SU-DHL-6 (cell line): ENCODE results near the gene STARD5.

Experiments
- H2AFZ ChIP-seq: fragments of 200-600 bp; sonication (generic); 2 replicates; pipeline ENCODE4 v1.6.1; 2014; ENCODE audit warnings: low read depth, mild to moderate bottlenecking, moderate library complexity, mixed read lengths, antibody characterized with exemption, low read length; ENCODE audit not compliant: severe bottlenecking
- H3F3A ChIP-seq: fragments of 200-600 bp; shearing (Covaris generic); 2 replicates; pipeline ENCODE4 v1.6.0; 2016; ENCODE audit warnings: antibody characterized with exemption, mild to moderate bottlenecking; ENCODE audit not compliant: insufficient read depth
- H3K27ac ChIP-seq: fragments of 200-600 bp; sonication (generic); 2 replicates; pipeline ENCODE4 v1.5.1; 2016; ENCODE audit warnings: low read depth, mild to moderate bottlenecking, low read length, moderate library complexity, mixed read lengths
- H3K27me3 ChIP-seq: fragments of 200-600 bp; sonication (generic), shearing (Covaris generic); 2 replicates; pipeline ENCODE4 v1.6.0; 2014; ENCODE audit warnings: mild to moderate bottlenecking, low read length
- H3K36me3 ChIP-seq: fragments of 200-600 bp; sonication (generic); 2 replicates; pipeline ENCODE4 v1.6.1; 2014; ENCODE audit warnings: mild to moderate bottlenecking, low read length, mixed read lengths
- H3K4me2 ChIP-seq: fragments of 300-600, 200-600 bp; shearing (Covaris generic), sonication (generic); 2 replicates; pipeline ENCODE4 v1.6.0; 2014; ENCODE audit warnings: low read length, low read depth, mild to moderate bottlenecking; ENCODE audit not compliant: poor library complexity, severe bottlenecking
- H3K4me3 ChIP-seq: fragments of 200-600 bp; sonication (generic); 2 replicates; pipeline ENCODE4 v1.5.1; 2014; ENCODE audit warnings: antibody characterized with exemption, low read length, mild to moderate bottlenecking, mixed read lengths; ENCODE audit not compliant: insufficient read depth, poor library complexity, severe bottlenecking
- H3K79me2 ChIP-seq: fragments of 200-600 bp; sonication (generic); 2 replicates; pipeline ENCODE4 v1.6.1; 2014; ENCODE audit warnings: mild to moderate bottlenecking, low read length, moderate library complexity; ENCODE audit not compliant: insufficient read depth
- H3K9ac ChIP-seq: fragments of 200-600 bp; sonication (generic); 2 replicates; pipeline ENCODE4 v1.7.0; 2014; ENCODE audit warnings: mild to moderate bottlenecking, low read length
- H3K9me2 ChIP-seq: fragments of 200-600 bp; sonication (generic); replicated peaks from 2 replicates; pipeline ENCODE4 v1.6.1; 2014; ENCODE audit warnings: low read length; ENCODE audit not compliant: insufficient read depth
- H3K9me3 ChIP-seq: fragments of 200-600 bp; sonication (generic); 2 replicates; pipeline ENCODE4 v1.6.1; 2014; ENCODE audit warnings: low read length, mixed read lengths; ENCODE audit not compliant: insufficient read depth
- H4K20me1 ChIP-seq: fragments of 200-600 bp; sonication (generic); 2 replicates; pipeline ENCODE4 v1.6.1; 2014; ENCODE audit warnings: low read depth, mild to moderate bottlenecking, antibody characterized with exemption, low read length, moderate library complexity, mixed read lengths
- EZH2phosphoT487 ChIP-seq: fragments of 200-600 bp; sonication (generic), shearing (Covaris generic); conservative IDR thresholded peaks from 2 replicates; pipeline ENCODE4 v1.6.1; 2018; ENCODE audit warnings: mild to moderate bottlenecking, antibody characterized with exemption, low read length, moderate library complexity, mixed read lengths
- TF ChIP-seq, protein P1 (sequence below): fragments of 200-600 bp; sonication (generic); IDR thresholded peaks from one replicate; pipeline ENCODE4 v1.5.1; 2017; ENCODE audit warnings: antibody characterized with exemption, mild to moderate bottlenecking, low read length, moderate library complexity; ENCODE audit not compliant: insufficient read depth, poor library complexity, severe bottlenecking

STARD5 gene

DNA sequence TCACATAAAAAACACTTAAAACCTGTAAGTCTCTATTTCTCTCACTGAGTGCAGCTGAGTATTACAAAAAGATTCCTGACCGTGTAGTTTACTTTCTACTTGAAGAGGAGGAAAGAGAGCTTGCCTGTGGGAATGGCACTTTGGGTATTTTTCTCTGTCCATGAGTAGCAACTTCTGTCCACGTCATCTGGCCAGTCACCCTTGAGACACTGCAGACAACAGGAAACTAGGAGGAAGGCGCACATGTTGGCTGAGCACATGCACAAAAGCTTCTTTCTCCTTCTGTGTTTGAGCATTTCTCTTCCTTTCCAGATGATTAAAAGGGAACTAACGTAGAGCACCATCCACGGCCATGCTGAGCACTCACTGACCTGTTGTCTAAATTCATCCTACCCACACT is 19.7 kb downstream of the STARD5 start:
- Histone ChIP-seq H3K9me3 (no peaks in the 10 kb centered on the region), H3K27ac (no peak overlapping the region), H4K20me1 (no peaks in the 10 kb centered on the region), H3F3A (peaks cover 4% of the 10 kb centered on the region; the same call in 1 of the 2 replicates), H3K27me3 (no peaks in the 10 kb centered on the region), H3K4me2 (no peak overlapping the region), H3K9ac (no peak overlapping the region), H3K36me3 (no peaks in the 10 kb centered on the region; the same call in 1 of the 2 replicates), H2AFZ (no peak overlapping the region), H3K9me2 (no peaks in the 10 kb centered on the region), H3K79me2 (peaks cover 2% of the 10 kb centered on the region; the same call in 1 of the 2 replicates), H3K4me3 (no peak overlapping the region)
- TF ChIP-seq, protein P1, sequence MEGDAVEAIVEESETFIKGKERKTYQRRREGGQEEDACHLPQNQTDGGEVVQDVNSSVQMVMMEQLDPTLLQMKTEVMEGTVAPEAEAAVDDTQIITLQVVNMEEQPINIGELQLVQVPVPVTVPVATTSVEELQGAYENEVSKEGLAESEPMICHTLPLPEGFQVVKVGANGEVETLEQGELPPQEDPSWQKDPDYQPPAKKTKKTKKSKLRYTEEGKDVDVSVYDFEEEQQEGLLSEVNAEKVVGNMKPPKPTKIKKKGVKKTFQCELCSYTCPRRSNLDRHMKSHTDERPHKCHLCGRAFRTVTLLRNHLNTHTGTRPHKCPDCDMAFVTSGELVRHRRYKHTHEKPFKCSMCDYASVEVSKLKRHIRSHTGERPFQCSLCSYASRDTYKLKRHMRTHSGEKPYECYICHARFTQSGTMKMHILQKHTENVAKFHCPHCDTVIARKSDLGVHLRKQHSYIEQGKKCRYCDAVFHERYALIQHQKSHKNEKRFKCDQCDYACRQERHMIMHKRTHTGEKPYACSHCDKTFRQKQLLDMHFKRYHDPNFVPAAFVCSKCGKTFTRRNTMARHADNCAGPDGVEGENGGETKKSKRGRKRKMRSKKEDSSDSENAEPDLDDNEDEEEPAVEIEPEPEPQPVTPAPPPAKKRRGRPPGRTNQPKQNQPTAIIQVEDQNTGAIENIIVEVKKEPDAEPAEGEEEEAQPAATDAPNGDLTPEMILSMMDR = no peak
- no peak for TF ChIP-seq EZH2phosphoT487

DNA sequence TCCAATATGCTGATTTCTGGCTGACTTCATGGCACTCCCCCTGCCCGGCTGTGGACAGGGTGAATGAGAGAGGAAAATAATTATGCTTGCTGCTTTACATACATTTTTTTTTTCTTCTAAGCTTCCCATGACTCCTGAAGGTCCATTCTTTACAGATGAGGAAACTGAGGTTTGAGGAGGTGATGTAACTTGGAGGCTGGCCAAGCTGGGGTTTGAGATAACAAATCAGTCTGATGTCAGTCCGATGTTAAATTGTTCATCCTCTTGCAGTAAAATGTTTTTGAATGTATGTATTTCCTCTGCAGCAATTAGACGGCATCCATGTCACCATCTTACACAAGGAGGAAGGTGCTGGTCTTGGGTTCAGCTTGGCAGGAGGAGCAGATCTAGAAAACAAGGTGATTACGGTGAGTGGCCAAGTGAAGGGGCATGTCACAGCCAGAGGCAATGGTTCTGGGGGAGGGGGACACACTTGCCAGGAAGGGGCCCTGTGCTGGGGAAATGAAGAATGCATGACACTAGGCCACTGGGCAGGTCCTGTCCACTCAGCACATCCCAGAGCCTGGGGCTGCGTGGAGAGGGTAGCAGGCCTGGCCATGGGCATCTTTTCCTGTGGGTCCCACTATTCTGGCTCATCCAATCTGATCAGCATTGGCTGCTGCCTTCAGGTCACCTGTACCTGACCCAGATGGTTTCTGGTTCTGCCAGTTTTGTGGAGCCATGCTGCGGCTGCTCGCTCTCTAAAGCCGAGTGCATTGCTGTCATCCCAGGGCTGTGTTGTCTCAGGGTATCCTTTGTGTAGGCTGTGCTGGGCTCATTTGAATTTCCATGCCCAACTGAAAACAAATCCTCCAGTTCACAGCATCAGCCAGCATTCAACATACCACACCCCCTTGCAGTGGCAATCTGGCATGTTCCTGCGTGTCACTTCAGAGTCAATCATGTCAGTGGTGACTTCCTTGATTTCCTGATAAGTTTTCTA is 20.4 kb downstream of the STARD5 start:
- no peaks in the 10 kb centered on the region for H4K20me1 ChIP-seq
- H3K9me2 ChIP-seq = no peaks in the 10 kb centered on the region
- H3F3A ChIP-seq = peaks cover 4% of the 10 kb centered on the region; the same call in 1 of the 2 replicates
- no peak overlapping the region for H3K4me2 ChIP-seq
- TF ChIP-seq, protein P1 = no peak
- no peak for TF ChIP-seq EZH2phosphoT487
- H3K27ac ChIP-seq = no peak overlapping the region
- H3K9me3 ChIP-seq = no peaks in the 10 kb centered on the region
- no peaks in the 10 kb centered on the region; the same call in 1 of the 2 replicates for H3K36me3 ChIP-seq
- H3K79me2 ChIP-seq = peaks cover 3% of the 10 kb centered on the region; the same call in 1 of the 2 replicates
- H3K9ac ChIP-seq = no peak overlapping the region
- no peak overlapping the region for H2AFZ ChIP-seq
- no peak overlapping the region for H3K4me3 ChIP-seq
- no peaks in the 10 kb centered on the region for H3K27me3 ChIP-seq

DNA sequence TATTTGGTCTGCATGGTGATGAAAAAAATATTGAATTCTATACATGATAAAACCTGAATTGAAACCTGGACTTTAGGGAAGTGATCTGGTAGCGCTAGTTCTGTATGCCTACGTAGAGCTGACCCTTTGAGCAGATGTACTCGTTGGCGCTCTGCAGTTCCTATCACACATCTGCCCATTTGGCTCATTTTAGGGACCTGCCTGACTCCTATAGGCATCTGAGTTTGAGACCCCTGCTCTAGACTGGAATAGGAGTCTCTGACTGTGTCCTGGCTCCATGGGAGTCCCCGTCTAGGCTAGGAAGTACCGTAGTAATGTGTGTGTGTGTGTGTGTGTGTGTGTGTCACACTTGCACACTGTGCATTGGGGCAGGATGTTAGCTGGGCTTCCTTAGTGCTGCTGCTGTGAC is 21.2 kb downstream of the STARD5 start:
- no peak for TF ChIP-seq EZH2phosphoT487
- TF ChIP-seq, protein P1 = no peak
- no peak overlapping the region for H3K9ac ChIP-seq
- no peaks in the 10 kb centered on the region for H3K9me3 ChIP-seq
- no peaks in the 10 kb centered on the region for H3K9me2 ChIP-seq
- no peaks in the 10 kb centered on the region; the same call in 1 of the 2 replicates for H3K36me3 ChIP-seq
- H3K27ac ChIP-seq = peak overlapping the region; percentile 56; the same call in 1 of the 2 replicates
- no peaks in the 10 kb centered on the region for H4K20me1 ChIP-seq
- H3F3A ChIP-seq = peaks cover 4% of the 10 kb centered on the region; the same call in 1 of the 2 replicates
- no peak overlapping the region for H3K4me3 ChIP-seq
- peaks cover 3% of the 10 kb centered on the region; the same call in 1 of the 2 replicates for H3K79me2 ChIP-seq
- no peaks in the 10 kb centered on the region for H3K27me3 ChIP-seq
- peak overlapping the region; percentile 65 for H3K4me2 ChIP-seq
- H2AFZ ChIP-seq = no peak overlapping the region
